H1 (cell line): ENCODE data around the gene SLMAP.

ENCODE experiments used
- ASH2L ChIP-seq: fragments of 200-600, 300-600 bp; sonication (generic); IDR thresholded peaks from one replicate; pipeline ENCODE4 v1.7.1; 2017; ENCODE audit warnings: low read length
- JUND ChIP-seq: IDR thresholded peaks from 2 replicates; pipeline ENCODE4 v1.6.1; 2011; ENCODE audit warnings: mild to moderate bottlenecking, improper control_type of control experiment, low read length
- RBBP5 ChIP-seq: IDR thresholded peaks from 2 replicates; pipeline ENCODE4 v1.7.1; 2012; ENCODE audit warnings: low read depth, mild to moderate bottlenecking, inconsistent platforms, low read length, moderate library complexity, borderline replicate concordance
- SIRT6 ChIP-seq: IDR thresholded peaks from one replicate; pipeline ENCODE4 v1.7.1; 2012; ENCODE audit warnings: low read length, inconsistent platforms
- SP1 ChIP-seq: IDR thresholded peaks from 2 replicates; pipeline ENCODE4 v1.6.1; 2011; ENCODE audit warnings: low read depth, low read length
- TAF1 ChIP-seq: IDR thresholded peaks from 2 replicates; pipeline ENCODE4 v1.6.1; 2011; ENCODE audit warnings: mild to moderate bottlenecking, low read depth, low read length
- TBP ChIP-seq: IDR thresholded peaks from 2 replicates; pipeline ENCODE4 v1.6.1; 2011; ENCODE audit warnings: low read depth, low read length, improper control_type of control experiment
- TF ChIP-seq, protein P1 (sequence below): IDR thresholded peaks from 2 replicates; pipeline ENCODE4 v1.6.1; 2012; ENCODE audit warnings: inconsistent platforms
- TF ChIP-seq, protein P2 (sequence below), 3 experiments: IDR thresholded peaks; 1 replicate in 2 of 3; 2 replicates in 1 of 3; pipeline versions ENCODE4 v1.5.1 to v1.6.1; 2011; ENCODE audit warnings: low read length in 3 of 3, mild to moderate bottlenecking in 3 of 3, inconsistent platforms in 2 of 3, low read depth in 1 of 3, moderate library complexity in 1 of 3; ENCODE audit not compliant: insufficient read depth in 1 of 3; ENCODE audit errors: control extremely low read depth in 1 of 3
- TF ChIP-seq, protein P3 (sequence below): IDR thresholded peaks from 2 replicates; pipeline ENCODE4 v1.6.1; 2011; ENCODE audit warnings: low read length, improper control_type of control experiment

DNA sequence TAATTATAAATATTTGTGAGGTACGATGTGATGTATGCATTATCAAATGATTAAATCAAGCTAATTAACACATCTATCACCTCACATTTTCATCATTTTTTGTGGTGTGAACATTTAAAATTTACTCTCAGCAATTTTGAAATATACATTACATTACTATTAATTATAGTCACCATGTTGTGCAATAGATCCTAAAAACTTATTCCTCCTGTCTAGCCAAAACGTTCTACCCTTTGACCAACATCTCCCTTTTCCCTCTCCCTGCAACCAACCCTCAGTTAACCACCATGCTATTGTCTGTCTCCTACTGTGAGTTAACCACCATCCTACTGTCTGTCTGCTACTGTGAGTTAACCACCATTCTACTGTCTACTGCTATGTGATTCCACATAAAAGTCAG is 20.7 kb upstream of the SLMAP start:
- TF ChIP-seq RBBP5 (no peak), TAF1 (no peak), ASH2L (no peak), SIRT6 (no peak), JUND (no peak), SP1 (no peak), TBP (no peak)
- TF ChIP-seq, protein P1, sequence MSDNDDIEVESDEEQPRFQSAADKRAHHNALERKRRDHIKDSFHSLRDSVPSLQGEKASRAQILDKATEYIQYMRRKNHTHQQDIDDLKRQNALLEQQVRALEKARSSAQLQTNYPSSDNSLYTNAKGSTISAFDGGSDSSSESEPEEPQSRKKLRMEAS: no peak
- TF ChIP-seq, protein P2, sequence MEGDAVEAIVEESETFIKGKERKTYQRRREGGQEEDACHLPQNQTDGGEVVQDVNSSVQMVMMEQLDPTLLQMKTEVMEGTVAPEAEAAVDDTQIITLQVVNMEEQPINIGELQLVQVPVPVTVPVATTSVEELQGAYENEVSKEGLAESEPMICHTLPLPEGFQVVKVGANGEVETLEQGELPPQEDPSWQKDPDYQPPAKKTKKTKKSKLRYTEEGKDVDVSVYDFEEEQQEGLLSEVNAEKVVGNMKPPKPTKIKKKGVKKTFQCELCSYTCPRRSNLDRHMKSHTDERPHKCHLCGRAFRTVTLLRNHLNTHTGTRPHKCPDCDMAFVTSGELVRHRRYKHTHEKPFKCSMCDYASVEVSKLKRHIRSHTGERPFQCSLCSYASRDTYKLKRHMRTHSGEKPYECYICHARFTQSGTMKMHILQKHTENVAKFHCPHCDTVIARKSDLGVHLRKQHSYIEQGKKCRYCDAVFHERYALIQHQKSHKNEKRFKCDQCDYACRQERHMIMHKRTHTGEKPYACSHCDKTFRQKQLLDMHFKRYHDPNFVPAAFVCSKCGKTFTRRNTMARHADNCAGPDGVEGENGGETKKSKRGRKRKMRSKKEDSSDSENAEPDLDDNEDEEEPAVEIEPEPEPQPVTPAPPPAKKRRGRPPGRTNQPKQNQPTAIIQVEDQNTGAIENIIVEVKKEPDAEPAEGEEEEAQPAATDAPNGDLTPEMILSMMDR (IDR thresholded peaks at IDR 0.05; ENCODE audit: control extremely low read depth in 1 of 3, insufficient read depth in 1 of 3, low read depth in 1 of 3, low read length in 3 of 3): no peak
- TF ChIP-seq, protein P3, sequence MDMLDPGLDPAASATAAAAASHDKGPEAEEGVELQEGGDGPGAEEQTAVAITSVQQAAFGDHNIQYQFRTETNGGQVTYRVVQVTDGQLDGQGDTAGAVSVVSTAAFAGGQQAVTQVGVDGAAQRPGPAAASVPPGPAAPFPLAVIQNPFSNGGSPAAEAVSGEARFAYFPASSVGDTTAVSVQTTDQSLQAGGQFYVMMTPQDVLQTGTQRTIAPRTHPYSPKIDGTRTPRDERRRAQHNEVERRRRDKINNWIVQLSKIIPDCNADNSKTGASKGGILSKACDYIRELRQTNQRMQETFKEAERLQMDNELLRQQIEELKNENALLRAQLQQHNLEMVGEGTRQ: no peak
